Measurements from ENCODE around the gene KCNK1.

DNA sequence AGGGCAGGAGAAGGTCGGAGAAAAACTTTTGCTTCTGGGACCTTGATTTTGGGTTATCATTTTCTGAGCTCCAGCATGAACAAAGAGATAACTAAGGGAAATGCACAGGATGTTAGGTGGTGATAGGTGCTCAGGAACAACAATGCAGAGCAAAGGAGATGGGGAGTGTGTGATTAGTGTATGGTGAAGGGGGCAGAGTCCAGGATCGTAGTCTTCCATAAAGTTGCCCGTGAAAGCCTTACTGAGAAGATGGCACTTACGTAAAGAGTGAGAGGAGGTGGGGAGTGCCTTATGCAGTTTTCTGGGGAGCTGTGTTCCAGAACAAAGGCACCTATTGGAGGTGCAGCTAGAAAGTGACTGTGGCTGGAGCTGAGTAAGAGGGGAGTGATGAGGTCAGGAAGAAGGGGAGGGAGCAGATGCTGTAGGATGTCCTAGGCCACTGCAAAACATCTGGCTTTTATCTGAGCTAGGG is 11.6 kb downstream of the KCNK1 start:
- TF ChIP-seq, protein P1, sequence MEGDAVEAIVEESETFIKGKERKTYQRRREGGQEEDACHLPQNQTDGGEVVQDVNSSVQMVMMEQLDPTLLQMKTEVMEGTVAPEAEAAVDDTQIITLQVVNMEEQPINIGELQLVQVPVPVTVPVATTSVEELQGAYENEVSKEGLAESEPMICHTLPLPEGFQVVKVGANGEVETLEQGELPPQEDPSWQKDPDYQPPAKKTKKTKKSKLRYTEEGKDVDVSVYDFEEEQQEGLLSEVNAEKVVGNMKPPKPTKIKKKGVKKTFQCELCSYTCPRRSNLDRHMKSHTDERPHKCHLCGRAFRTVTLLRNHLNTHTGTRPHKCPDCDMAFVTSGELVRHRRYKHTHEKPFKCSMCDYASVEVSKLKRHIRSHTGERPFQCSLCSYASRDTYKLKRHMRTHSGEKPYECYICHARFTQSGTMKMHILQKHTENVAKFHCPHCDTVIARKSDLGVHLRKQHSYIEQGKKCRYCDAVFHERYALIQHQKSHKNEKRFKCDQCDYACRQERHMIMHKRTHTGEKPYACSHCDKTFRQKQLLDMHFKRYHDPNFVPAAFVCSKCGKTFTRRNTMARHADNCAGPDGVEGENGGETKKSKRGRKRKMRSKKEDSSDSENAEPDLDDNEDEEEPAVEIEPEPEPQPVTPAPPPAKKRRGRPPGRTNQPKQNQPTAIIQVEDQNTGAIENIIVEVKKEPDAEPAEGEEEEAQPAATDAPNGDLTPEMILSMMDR (IDR thresholded peaks at IDR 0.05; ENCODE audit: low read length), result no peak
- no peak for TF ChIP-seq EZH2phosphoT487 (IDR thresholded peaks at IDR 0.05; ENCODE audit: low read length)

Data from MM.1S (cell line).